MM.1S (cell line): ENCODE results near the gene PFDN4.

Source experiments
- DNase-seq: peaks from one replicate; pipeline ENCODE4 v3.0.0-alpha.2; 2015
- H2AFZ ChIP-seq: fragments of 300-600 bp; sonication (generic); 2 replicates; pipeline ENCODE4 v1.6.0; 2016; ENCODE audit warnings: antibody characterized with exemption, low read length
- H3F3A ChIP-seq: fragments of 300-600 bp; sonication (generic); 2 replicates; pipeline ENCODE4 v1.6.1; 2016; ENCODE audit warnings: mild to moderate bottlenecking, antibody characterized with exemption, low read length, moderate library complexity, mixed read lengths; ENCODE audit not compliant: insufficient read depth
- H3K27ac ChIP-seq: fragments of 300-600 bp; sonication (generic); 2 replicates; pipeline ENCODE4 v1.5.1; 2016; ENCODE audit warnings: mild to moderate bottlenecking, low read length
- H3K27me3 ChIP-seq: fragments of 300-600 bp; sonication (generic); replicated peaks from 2 replicates; pipeline ENCODE4 v1.6.0; 2016; ENCODE audit warnings: low read length; ENCODE audit not compliant: insufficient read depth
- H3K36me3 ChIP-seq: fragments of 300-600 bp; sonication (generic); replicated peaks from 2 replicates; pipeline ENCODE4 v1.6.1; 2016; ENCODE audit warnings: mild to moderate bottlenecking, low read length, mixed read lengths; ENCODE audit not compliant: insufficient read depth
- H3K4me1 ChIP-seq: fragments of 300-600 bp; sonication (generic); 2 replicates; pipeline ENCODE4 v1.6.1; 2016; ENCODE audit warnings: low read length, mixed read lengths
- H3K4me2 ChIP-seq: fragments of 300-600 bp; sonication (generic); 2 replicates; pipeline ENCODE4 v1.6.0; 2016; ENCODE audit warnings: low read depth, low read length
- H3K4me3 ChIP-seq: fragments of 300-600 bp; sonication (generic); 2 replicates; pipeline ENCODE4 v1.5.1; 2016; ENCODE audit warnings: low read length, mixed read lengths
- H3K79me2 ChIP-seq: fragments of 300-600 bp; sonication (generic); 2 replicates; pipeline ENCODE4 v1.6.1; 2016; ENCODE audit warnings: mixed run types, low read length, mixed read lengths
- H3K9ac ChIP-seq: fragments of 300-600 bp; sonication (generic); 2 replicates; pipeline ENCODE4 v1.6.1; 2016; ENCODE audit warnings: low read length, mixed read lengths
- H3K9me2 ChIP-seq: fragments of 300-600 bp; sonication (generic); replicated peaks from 2 replicates; pipeline ENCODE4 v1.6.1; 2016; ENCODE audit warnings: mild to moderate bottlenecking, low read length, mixed read lengths; ENCODE audit not compliant: insufficient read depth
- H3K9me3 ChIP-seq: fragments of 300-600 bp; sonication (generic); replicated peaks from 2 replicates; pipeline ENCODE4 v1.6.1; 2016; ENCODE audit warnings: mild to moderate bottlenecking, low read length, mixed read lengths; ENCODE audit not compliant: insufficient read depth
- H4K20me1 ChIP-seq: fragments of 300-600 bp; sonication (generic); 2 replicates; pipeline ENCODE4 v1.6.1; 2016; ENCODE audit warnings: mild to moderate bottlenecking, low read length, moderate library complexity, mixed read lengths; ENCODE audit not compliant: insufficient read depth
- EZH2 ChIP-seq: fragments of 300-600 bp; sonication (generic); optimal IDR thresholded peaks from 2 replicates; pipeline ENCODE3; 2017; ENCODE audit warnings: low read depth, mild to moderate bottlenecking, antibody characterized with exemption, low read length, mixed read lengths
- EZH2phosphoT487 ChIP-seq: fragments of 300-600 bp; sonication (generic); IDR thresholded peaks from 2 replicates; pipeline ENCODE4 v1.6.1; 2018; ENCODE audit warnings: antibody characterized with exemption, low read length
- TF ChIP-seq, protein P1 (sequence below): fragments of 300-600 bp; sonication (generic); IDR thresholded peaks from 2 replicates; pipeline ENCODE4 v1.5.1; 2016; ENCODE audit warnings: antibody characterized with exemption, low read length, mixed read lengths

Gene PFDN4

DNA sequence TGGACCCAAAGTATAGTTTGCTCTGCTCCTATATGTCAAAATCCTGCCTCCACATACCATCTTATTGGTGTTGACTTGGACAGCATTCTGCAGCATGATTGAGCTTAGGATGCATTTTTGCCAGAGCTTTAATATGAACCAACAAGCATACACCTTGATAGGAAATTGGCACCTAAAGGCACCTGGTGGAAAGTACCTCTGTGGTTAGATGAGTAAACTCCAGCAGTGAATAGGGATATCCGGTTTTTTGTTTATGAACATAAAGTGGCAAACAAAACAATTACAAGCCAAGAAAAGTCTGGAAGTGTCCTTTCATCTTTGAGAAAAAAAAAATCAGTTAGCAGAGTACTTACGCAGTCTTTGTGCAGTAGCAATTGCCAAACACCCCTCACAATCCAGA is 27.9 kb upstream of the PFDN4 start:
- no peak overlapping the region for H3K4me3 ChIP-seq
- no peaks in the 10 kb centered on the region for H3K9me3 ChIP-seq
- H3F3A ChIP-seq, result 0 out of 2 replicates have a peak, but pooled peaks cover 7% of the 10 kb centered on the region
- peaks cover 24% of the 10 kb centered on the region for H3K4me1 ChIP-seq
- H3K9me2 ChIP-seq, result no peaks in the 10 kb centered on the region
- no peaks in the 10 kb centered on the region for H4K20me1 ChIP-seq
- no peaks in the 10 kb centered on the region for H3K36me3 ChIP-seq
- no peak overlapping the region for H3K9ac ChIP-seq
- peak overlapping the region; percentile 48 for H3K27ac ChIP-seq
- H3K4me2 ChIP-seq, result peak overlapping the region; percentile 59
- no peaks in the 10 kb centered on the region for H3K27me3 ChIP-seq
- peak; percentile 90 for DNase-seq
- TF ChIP-seq, protein P1, sequence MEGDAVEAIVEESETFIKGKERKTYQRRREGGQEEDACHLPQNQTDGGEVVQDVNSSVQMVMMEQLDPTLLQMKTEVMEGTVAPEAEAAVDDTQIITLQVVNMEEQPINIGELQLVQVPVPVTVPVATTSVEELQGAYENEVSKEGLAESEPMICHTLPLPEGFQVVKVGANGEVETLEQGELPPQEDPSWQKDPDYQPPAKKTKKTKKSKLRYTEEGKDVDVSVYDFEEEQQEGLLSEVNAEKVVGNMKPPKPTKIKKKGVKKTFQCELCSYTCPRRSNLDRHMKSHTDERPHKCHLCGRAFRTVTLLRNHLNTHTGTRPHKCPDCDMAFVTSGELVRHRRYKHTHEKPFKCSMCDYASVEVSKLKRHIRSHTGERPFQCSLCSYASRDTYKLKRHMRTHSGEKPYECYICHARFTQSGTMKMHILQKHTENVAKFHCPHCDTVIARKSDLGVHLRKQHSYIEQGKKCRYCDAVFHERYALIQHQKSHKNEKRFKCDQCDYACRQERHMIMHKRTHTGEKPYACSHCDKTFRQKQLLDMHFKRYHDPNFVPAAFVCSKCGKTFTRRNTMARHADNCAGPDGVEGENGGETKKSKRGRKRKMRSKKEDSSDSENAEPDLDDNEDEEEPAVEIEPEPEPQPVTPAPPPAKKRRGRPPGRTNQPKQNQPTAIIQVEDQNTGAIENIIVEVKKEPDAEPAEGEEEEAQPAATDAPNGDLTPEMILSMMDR, result no peak
- TF ChIP-seq EZH2phosphoT487 (no peak), EZH2 (no peak)
- H3K79me2 ChIP-seq, result no peaks in the 10 kb centered on the region
- no peak overlapping the region for H2AFZ ChIP-seq

DNA sequence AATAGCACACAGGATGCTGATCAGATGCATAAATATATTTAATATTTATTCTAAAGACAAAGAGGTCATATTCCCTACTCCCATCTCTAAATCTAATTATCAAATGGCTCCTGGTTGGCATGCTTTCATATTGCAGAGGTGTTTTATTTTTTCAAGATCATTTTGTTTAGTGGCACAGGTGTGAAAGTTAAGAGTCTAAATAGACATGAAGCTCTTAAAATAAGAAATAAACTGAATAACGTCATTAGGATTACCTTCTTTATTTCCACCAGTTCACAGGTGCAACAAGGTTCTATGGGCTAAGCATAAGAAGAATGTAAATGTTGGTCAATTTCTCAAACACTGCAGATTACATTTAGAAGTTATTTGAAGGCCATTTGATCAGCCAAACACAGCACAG is 27.0 kb upstream of the PFDN4 start:
- H4K20me1 ChIP-seq, result no peaks in the 10 kb centered on the region
- TF ChIP-seq, protein P1, result no peak
- TF ChIP-seq EZH2phosphoT487 (no peak), EZH2 (no peak)
- H2AFZ ChIP-seq, result peak overlapping the region; percentile 13; the same call in 1 of the 2 replicates
- H3F3A ChIP-seq, result 0 out of 2 replicates have a peak, but pooled peaks cover 7% of the 10 kb centered on the region
- no peaks in the 10 kb centered on the region for H3K36me3 ChIP-seq
- no peaks in the 10 kb centered on the region for H3K79me2 ChIP-seq
- H3K9me3 ChIP-seq, result no peaks in the 10 kb centered on the region
- no peaks in the 10 kb centered on the region for H3K27me3 ChIP-seq
- no peak for DNase-seq
- H3K9ac ChIP-seq, result no peak overlapping the region
- peak overlapping the region; percentile 17; the same call in 1 of the 2 replicates for H3K27ac ChIP-seq
- no peak overlapping the region for H3K4me2 ChIP-seq
- H3K4me1 ChIP-seq, result peaks cover 24% of the 10 kb centered on the region
- H3K4me3 ChIP-seq, result no peak overlapping the region
- no peaks in the 10 kb centered on the region for H3K9me2 ChIP-seq

DNA sequence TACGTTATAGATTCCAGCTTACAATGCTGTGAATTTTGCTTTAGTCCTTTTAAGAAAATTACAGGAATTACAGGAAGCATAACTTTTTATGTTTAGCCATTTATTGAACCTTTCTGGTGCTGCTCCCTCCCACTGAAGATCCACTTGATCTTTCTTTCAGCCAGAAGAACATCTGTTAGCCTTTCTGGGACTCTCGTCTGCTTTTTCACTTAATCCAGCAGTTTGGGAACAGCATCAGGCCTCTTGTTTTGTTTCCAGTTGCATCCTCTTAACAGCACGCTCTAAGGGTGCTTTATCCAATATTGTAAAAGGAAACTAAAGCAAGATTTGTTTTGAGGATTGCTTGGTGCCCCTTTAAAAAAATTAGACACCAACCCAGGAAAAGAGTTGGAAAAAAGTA is 23.8 kb upstream of the PFDN4 start:
- Histone ChIP-seq H3K4me1 (peaks cover 24% of the 10 kb centered on the region), H3K4me2 (no peak overlapping the region), H2AFZ (no peak overlapping the region), H3K27me3 (no peaks in the 10 kb centered on the region), H3K27ac (no peak overlapping the region), H3K36me3 (no peaks in the 10 kb centered on the region), H3K4me3 (no peak overlapping the region), H4K20me1 (no peaks in the 10 kb centered on the region), H3K9ac (no peak overlapping the region), H3K9me3 (no peaks in the 10 kb centered on the region), H3K79me2 (no peaks in the 10 kb centered on the region), H3F3A (0 out of 2 replicates have a peak, but pooled peaks cover 7% of the 10 kb centered on the region), H3K9me2 (no peaks in the 10 kb centered on the region)
- TF ChIP-seq EZH2phosphoT487 (no peak), EZH2 (no peak)
- TF ChIP-seq, protein P1, result no peak
- DNase-seq, result no peak
